HG03469 (cell line): ENCODE data around the gene DENND1A.

Source experiments
- ATAC-seq: cut with Tn5 transposase; IDR thresholded peaks from one replicate; pipeline ENCODE4 v1.9.1; 2021; ENCODE audit warnings: mild to moderate bottlenecking, moderate library complexity, moderate number of reproducible peaks; ENCODE audit not compliant: unreplicated experiment

Gene DENND1A

DNA sequence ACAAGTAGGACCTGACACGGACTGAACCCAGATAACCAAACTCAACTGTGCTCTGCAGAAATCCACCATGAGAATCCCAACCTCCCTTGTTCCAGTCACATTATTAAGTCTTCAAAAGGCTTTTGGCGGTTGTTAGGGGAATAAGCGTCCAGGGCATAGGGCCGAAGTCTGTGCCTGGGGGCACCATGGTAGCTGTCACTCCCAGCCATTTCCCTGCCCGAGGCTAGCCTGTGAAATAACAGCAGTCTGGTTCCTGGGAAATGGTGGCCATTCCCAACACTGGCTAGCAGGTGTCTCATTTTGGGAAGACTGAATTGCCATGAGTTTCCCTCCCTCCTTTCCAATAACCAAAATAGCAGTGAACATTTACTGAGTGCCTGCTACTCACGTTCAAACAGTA is 451.8 kb downstream of the DENND1A start:
- ATAC-seq: no peak

DNA sequence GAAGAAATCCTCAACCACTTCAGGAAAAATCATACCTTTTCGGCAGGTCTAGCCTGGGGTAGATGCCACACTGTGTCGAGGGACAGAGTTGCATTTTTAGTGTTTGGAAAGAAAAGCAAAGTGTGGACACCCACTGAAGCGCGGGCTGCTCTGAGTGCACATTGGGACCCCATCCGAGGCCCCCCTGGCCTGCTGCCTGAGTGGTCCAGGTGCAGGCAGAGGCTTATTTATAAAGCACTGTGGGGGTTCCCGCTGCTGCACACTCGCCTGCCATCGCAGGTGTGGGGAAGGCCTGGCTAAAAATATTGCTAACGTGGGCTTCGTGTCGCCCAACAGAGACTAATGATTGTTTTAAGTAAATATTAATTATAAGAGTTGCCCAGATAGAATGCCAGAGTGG is 454.5 kb downstream of the DENND1A start:
- ATAC-seq: no peak

DNA sequence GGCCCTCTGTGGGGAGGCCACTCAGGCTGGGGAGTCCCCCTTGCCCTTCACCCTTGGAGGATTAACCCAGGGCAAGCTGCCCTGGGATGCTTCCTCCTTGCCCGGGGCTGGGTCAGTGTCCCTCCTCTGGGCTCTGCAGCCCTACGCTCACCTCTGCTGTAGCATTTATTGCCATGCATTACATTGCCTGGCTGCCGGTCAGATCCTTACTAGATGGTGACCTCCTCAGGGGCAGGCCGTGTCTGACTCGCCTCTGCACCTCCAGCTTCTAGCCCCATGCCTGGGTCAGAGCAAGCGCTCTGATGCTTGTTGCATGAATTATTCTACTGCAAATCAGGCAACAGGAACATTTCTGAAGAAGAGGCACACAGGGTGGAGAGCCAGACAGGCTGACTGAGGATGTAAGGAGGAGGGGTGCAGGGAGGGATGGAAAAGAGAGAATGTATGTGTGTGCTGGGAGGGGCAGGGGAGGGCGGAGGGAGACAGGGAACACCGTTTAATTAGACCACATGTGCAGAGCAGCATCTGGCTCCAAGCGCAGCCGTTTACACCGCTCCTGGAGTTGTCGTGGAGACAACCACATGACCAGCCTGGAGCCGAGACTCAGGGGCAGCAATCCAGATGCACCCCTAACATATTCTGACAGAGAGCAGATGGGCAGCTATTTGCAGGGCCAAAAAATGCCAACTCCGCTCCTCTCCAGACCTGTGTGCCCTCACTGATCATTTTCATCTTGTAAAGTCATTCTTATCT is 456.9 kb downstream of the DENND1A start:
- no peak for ATAC-seq

DNA sequence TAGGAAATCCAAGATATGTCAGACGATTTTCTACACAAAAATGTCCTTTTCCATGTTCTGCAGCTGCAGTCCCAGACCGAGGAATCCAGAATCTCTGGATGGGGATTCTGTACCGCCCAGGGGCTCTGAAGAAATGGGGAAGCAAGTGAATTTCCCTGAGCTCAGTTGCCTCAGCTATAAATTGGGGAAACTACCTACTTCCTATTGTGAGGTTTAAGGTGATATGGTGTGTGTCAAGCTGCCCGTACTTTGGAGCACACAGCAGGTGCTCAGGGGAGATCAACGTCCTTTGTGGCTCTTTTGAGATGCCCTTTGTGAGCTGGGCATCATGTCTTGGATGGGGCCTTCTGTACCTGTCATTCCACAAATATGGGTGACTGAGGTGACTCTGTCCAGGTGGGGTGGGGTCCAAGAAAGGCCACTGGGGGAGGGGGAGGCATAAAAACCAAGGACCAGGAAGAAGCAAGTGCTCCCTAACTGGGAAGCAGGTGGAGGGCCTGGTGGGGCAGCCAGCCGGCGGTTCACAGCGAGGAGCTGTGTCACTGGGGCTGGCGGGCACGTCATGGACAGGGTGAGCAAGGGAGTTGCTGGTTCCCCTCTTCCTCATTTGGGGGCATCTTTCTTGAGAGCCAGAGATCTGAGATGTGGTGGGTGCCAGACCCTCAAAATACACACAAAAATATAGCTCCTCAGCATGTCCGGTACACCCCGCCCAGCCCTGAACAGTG is 457.9 kb downstream of the DENND1A start:
- no peak for ATAC-seq

DNA sequence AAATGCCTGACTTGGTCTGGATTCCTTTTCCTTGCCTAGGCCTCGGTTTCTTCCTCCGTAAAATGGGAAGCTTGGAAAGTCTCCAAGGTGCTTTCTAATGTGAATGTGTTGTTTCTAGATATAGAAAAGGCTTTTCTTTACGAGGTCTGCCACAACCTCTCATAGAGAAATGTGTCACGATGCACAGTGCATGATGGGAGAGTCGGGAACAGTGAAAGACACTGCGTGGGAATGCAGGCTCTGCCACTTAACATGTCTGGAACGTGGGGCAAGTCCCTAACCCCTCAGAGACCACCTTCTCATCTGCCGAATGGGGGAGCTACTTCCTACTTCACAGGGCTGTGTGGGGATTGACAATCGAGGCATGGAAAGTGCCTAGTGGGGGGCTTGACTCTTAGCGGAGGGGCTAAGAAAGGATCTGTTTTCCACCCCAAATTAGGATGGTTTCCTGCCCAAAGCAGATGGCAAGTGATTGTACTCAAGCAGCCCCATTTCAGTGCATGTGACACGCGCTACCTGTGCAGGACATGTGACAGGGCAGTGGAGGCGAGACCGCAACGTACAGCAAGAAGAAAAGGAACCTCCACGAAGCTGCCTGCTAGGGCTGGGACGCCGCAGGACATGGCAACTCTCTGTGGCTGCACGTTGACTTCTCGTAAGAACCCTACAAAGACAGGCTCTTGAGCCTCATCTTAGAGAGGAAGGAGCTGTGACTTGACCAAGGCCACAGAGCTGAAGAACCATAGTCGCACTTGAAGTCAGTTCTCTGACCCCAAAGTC is 458.7 kb downstream of the DENND1A start:
- no peak for ATAC-seq

DNA sequence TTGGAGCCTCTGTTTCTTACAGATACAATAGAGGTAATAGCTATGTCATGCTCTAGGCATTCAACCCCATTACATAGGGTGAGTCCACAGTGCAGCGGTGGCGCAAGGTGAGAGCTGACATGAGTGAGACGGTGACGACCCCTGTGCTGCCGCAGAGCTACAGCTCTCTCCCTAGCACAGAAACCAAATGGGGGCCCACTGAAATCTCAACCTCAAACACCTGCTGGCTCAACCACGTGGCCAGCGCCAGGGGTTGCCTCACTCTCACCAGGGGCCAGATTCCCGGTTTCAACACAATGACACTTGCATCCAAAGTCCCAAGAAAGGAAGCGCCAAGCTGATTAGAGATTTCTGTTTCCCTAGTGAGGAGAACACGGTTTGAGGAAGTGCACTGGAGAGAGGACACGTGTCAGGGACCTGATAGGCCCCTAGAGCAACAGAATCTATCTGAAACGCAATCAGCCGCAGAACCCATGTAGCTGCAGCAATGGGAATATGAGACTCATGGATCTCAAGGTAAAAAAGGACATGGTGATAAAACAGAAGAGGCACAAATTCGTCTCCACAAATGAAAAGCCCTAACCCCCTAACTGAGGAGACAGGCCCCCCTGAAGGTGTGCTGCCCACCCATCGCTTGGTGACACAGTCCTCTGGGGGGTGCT is 459.7 kb downstream of the DENND1A start:
- ATAC-seq: no peak

DNA sequence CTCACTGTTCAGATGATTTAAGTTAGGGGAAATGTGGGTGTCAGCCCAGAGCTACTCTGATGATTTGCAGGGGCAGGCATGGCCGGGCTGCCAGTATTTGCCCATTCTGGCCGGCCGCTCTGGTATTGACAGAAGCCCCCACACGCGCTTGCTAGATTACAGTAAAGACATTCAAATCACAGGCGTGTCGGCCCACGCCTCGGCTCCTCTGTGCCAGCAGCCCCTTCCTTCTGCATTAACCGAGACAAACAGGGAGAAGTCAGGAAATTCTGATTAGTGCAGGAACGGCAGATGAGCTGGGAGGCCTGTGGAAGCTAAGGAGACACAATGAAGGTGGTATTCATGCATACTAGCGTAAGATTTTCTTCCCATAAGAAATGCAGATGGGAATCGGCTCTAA is 460.6 kb downstream of the DENND1A start:
- no peak for ATAC-seq

DNA sequence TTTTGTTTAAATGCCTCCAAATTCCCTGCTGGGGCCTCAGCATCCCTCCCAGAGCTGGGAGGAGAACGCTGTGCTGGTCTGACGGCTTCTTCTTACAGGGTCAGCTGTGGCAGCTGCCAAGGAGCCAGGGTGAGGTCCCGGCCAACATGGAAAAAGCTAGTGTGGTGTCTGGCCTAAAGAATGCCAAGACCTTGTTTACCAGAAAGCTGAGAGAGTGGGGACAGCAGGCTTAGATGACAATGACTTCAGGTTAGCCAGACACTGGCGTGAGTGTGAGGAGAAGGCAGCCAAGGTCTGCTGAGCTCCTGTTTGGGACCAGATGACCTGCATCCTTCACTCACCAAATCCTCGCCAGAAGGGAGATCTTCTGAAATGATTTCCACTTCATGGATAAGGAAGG is 461.4 kb downstream of the DENND1A start:
- no peak for ATAC-seq

DNA sequence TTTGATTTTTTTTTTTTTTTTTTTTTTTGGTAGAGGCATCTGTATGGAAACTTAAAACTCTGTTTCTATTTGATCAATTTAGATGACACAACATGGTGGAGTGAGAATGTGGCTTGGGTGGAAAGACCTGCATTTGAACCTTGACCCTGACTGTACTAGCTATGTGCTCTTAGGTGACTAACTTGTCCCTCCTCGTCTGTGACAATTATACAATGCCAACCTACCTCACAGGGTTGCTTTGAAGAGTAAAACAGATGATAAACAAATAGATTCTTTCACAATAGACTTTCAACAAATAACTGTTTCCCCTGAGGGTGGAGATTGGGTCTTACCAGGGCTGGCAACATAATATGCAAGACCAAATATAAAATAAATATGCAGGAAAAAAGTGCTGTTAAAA is 464.6 kb downstream of the DENND1A start:
- ATAC-seq: no peak

DNA sequence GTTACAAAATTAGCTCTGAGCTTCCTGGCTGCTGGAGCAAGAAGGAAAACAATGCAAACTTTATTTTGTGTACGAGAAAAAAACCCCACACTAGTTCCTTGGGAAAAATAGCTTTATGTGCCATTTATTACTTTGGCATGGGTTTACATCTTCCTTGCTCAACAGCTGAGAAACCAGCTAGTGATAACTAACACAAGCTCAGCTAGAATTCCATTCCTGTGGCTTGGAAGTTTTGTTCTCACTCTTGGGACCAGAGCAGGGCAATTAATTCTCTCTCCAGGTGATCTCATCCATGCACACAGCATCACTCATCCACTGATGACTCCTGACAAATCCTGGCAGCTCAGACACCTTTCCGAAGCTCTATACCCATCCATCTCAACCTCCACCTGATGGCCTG is 469.8 kb downstream of the DENND1A start:
- ATAC-seq: no peak

DNA sequence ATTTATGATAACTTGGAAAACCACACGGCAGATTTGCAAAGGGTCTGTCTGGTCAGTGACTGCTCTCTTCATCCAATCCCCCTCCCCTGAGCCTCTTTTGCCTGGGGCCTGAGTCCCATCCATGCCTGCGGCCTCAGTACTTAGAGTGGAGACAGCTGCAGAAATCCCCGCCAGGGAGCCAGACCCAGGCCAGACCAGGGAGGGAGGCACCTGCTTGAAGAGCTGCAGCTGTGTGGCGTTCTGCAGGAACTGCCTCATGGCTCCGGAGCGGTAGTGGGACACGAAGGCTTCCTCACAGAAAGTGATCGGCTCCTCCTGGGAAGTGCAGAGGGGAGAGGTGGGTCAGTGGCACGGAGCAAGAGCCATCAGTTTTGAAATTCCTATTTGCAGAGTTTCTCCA is 472.3 kb downstream of the DENND1A start:
- ATAC-seq: no peak

DNA sequence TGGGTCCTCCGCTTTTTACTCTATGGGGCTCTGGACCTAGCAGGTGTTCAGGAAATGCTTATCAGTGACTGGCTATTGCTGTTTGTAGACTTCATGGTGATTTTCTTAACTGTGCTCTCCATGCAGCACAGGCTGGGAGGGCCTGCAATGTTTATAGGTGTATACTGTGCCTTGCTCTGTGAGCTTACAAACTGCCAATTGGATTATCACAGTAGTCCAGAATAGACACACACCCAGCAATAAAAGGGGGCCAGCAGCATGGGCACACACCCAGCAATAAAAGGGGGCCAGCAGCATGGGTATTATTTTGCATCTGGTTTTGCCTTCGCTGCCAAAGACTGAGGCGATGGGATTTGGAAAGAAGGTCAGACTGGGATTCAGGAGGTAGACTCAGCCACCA is 473.9 kb downstream of the DENND1A start:
- ATAC-seq: no peak

DNA sequence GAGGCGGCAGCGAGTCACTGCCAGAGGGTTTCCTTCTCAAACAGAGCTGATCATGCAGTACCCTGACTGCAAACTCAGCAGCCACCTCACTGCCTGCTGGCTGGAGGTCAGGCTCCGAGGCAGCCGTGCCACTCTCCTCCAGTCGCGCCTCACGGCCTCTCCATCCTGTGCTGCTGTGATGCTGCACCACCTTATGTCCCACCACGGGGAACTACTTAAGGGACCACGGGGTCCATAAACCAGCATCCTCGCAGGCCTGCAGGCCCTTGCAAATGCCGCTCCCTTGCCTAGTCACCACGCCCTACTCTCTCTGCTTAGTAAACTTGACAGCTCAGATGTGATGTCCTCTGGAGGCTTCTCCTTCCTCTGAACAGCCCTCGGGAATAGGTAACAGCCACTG is 474.7 kb downstream of the DENND1A start:
- no peak for ATAC-seq

DNA sequence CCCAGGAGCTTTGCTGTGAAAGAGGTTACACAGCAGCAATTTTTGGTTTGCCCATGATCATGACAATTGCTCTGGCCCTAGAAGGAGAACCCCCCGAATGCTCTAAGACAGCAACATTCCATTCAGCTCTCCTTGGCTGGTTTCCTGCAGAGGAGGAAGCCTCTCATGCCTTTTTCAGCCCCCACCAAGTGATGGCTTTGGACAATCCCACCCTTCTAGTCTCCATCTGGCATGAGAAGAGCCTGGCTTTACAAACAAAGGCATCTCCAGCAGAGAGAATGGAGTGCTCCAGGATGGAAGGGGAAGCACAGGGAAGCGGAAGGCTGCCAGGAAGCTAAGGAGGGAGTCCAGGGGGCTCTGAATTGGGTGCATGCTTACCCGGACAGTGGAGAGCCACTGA is 475.6 kb downstream of the DENND1A start:
- ATAC-seq: no peak

DNA sequence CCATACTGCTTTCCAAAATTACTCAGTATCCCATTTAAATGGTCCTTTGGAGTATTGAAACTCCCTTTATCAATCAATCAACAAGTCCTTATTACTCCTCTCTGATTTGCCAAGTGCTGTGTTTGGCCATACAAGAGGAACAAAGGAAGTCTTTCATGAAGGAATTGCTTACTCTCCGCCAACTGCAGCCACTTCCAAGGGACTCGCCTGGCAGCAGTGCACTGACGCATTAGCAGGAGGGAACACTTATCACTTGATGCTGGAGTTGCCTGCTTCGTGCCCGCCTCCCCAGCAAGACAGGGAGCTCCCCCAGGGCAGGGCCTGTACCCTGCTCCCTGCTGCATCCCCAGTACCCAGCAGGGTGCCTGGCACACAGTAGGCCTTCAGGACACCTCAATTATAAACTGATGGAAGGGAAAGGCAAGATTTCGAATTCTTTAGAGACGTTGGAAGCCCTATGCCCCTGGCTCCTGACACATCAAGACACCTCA is 476.1 kb downstream of the DENND1A start:
- no peak for ATAC-seq

DNA sequence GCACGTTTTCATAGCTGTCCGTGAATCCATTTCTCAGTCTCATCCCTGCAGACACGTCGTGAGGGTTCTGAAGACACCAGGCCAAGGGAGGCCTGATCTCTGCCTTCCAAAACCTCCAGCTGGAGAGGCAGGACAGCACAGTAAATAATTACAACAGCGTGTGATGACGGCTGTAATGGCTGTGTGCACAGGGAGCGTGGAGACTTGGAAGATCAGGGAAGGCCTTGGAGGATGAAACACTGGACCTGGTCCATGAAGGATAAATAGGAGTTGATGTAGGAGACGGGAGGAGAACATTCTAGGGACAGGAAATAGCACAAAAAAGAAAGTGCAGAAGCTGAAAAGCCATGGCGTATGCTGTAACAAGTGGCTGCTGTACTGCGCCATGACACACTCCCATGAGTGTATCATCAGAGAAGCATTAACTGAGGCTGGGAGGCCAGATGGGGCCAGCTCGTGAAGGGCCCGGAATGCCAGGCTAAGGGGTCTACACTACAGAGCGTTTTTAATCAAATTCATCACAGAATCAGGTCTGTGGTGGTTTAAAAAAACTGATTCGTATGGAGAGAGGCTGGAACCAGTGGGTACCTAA is 476.8 kb downstream of the DENND1A start:
- no peak for ATAC-seq

DNA sequence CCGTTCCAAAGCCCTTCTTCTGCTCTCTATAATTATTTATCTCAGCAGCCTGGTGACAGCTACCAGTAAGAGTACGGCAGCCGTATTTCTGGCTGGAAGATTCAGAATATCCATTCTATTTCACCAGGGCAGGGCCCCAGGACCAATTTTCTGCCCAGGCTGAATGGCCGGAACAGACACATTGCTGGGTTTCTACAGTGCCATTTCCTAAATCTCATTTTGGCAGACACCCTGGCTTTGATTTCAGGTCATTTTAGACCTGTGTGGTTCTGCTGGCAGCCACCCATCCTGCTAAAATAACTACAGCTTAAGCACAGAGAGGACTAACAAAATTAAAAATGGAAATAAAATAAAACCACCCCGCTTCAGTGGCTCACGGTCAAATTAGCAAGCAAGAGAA is 478.9 kb downstream of the DENND1A start:
- no peak for ATAC-seq

DNA sequence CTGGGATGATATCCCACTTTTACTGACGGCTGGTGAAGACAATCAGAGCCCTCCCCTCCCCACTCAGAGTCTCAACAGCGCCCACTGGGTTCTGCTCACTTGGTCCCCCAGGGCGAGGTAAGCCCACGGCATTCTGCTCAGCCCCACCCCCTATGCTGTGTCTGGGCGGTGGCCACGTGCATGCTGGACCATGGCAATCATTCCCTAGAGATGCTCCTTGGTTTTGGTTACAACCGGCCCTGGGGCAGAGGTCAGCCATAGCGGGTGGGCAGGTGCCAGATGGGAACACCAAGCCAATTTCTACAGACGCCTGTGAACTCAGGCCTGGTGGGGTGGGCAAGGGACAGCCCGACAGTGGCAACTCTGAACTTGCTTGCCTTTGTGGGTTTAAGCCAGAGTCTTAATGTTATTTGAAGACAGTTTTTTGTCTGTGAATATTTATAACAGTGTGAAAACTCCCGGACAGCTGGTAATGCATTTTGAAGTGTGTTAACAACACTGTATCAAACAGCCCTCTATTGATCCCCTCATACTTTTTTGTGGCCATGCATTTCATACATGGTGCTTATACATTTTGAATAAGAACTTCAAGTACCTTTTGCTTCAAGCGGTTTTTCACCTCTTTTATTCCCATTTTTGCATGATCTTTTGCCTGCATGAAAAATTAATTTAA is 479.7 kb downstream of the DENND1A start:
- ATAC-seq: no peak

DNA sequence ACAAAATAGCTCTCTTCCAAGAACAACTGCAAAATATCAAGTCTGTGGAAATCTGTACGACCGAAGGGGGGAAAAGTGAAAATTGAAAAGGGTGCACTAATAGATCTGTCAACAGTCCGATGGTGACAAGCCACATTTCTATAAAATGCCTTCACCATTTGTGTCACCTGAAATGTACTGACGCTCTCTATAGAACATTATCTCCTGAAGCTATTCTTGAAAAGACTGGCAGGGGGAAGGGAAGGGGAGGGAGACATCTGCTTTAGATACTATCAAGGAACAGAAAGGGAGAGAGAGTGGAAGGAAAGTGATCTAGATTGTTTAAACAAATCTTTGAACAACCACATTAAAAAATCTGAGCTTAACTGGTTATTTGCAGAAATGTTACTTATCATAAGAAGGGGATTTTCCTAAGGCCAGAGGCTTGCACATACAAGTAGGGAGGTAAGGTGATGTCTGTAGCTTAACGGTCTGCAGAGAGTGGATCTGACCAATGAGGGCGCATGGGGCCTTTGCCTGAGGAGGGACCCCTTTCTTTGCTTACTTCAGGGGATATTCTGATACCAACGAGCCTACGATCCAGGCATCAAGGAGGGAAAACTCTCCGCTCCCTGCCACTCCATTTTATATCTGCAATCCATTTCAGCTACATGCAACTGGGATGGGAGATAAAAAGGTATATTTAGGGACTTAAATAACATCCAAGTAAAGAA is 481.8 kb downstream of the DENND1A start:
- no peak for ATAC-seq
